CD14-positive monocyte (primary cell): Measurements from ENCODE around the gene PRPF38B. TPM values are rescaled to one million over a fixed set of nuclear protein-coding genes. Genes with fewer than 3 reads are reported as not detected.

Experiments used
- DNase-seq, 3 donors: peaks; one replicate each; pipeline ENCODE4 v3.0.0-alpha.2; 2011 to 2022
- H2AFZ ChIP-seq: 2 replicates; pipeline ENCODE4 v1.6.0; 2012; ENCODE audit warnings: mild to moderate bottlenecking, low read depth, low read length, inconsistent platforms; ENCODE audit not compliant: insufficient read depth, poor library complexity, severe bottlenecking
- H3K27ac ChIP-seq, 2 donors: 1 replicate in 1 of 2; 2 replicates in 1 of 2; pipeline ENCODE4 v1.5.1; 2012 to 2013; ENCODE audit warnings: low read length in 2 of 2, control low read depth in 1 of 2, inconsistent platforms in 1 of 2, low read depth in 1 of 2, mild to moderate bottlenecking in 1 of 2
- H3K27me3 ChIP-seq, 2 donors: one replicate each; pipeline versions ENCODE4 v1.6.0 to v1.6.1; 2011 to 2013; ENCODE audit warnings: low read length in 2 of 2; ENCODE audit not compliant: control insufficient read depth in 2 of 2, insufficient read depth in 2 of 2
- H3K36me3 ChIP-seq, 2 donors: replicated peaks in 1 of 2; 1 replicate in 1 of 2; 2 replicates in 1 of 2; pipeline versions ENCODE4 v1.5.1 to v1.6.1; 2012 to 2013; ENCODE audit warnings: low read length in 2 of 2, control low read depth in 1 of 2, inconsistent platforms in 1 of 2, mild to moderate bottlenecking in 1 of 2; ENCODE audit not compliant: insufficient read depth in 2 of 2, control insufficient read depth in 1 of 2
- H3K4me1 ChIP-seq, 2 donors: 1 replicate in 1 of 2; 2 replicates in 1 of 2; pipeline versions ENCODE4 v1.5.1 to v1.6.1; 2012 to 2013; ENCODE audit warnings: low read length in 2 of 2, control low read depth in 1 of 2, inconsistent platforms in 1 of 2, mild to moderate bottlenecking in 1 of 2, moderate library complexity in 1 of 2; ENCODE audit not compliant: insufficient read depth in 2 of 2, control insufficient read depth in 1 of 2
- H3K4me2 ChIP-seq: replicated peaks from 2 replicates; pipeline ENCODE3; 2012; ENCODE audit warnings: low read length, moderate library complexity, mild to moderate bottlenecking; ENCODE audit not compliant: poor library complexity, severe bottlenecking; ENCODE audit errors: extremely low read depth
- H3K4me3 ChIP-seq, 3 experiments: fragments of 200-600 bp in 1 of 3; sonication (generic) in 1 of 3; replicated peaks in 1 of 3; 1 replicate in 2 of 3; 2 replicates in 1 of 3; pipeline ENCODE4 v1.5.1; 2011 to 2013; ENCODE audit warnings: low read length in 3 of 3, mild to moderate bottlenecking in 3 of 3, control low read depth in 2 of 3, low read depth in 2 of 3, inconsistent platforms in 1 of 3, moderate library complexity in 1 of 3
- H3K79me2 ChIP-seq: 2 replicates; pipeline ENCODE4 v1.6.0; 2012; ENCODE audit warnings: mild to moderate bottlenecking, control low read depth, inconsistent platforms, low read length, moderate library complexity; ENCODE audit not compliant: insufficient read depth
- H3K9ac ChIP-seq: 2 replicates; pipeline ENCODE4 v1.6.0; 2017; ENCODE audit warnings: low read length, mild to moderate bottlenecking; ENCODE audit not compliant: insufficient read depth, poor library complexity, severe bottlenecking
- H3K9me3 ChIP-seq, 2 donors: replicated peaks in 1 of 2; 1 replicate in 1 of 2; 2 replicates in 1 of 2; pipeline versions ENCODE4 v1.5.1 to v1.6.1; 2012 to 2013; ENCODE audit warnings: low read length in 2 of 2, control low read depth in 1 of 2; ENCODE audit not compliant: control insufficient read depth in 1 of 2, insufficient read depth in 1 of 2
- H4K20me1 ChIP-seq: 2 replicates; pipeline ENCODE4 v1.6.0; 2012; ENCODE audit warnings: mild to moderate bottlenecking, low read length, control low read depth, moderate library complexity; ENCODE audit not compliant: insufficient read depth
- H3K27ac Mint-ChIP-seq, 7 donors: one replicate each; pipeline ENCODE4 v1.8.0; 2020; ENCODE audit warnings: mild to moderate bottlenecking in 7 of 7, mixed read lengths in 7 of 7, moderate library complexity in 6 of 7, inconsistent platforms in 2 of 7
- H3K27me3 Mint-ChIP-seq, 3 donors: one replicate each; pipeline ENCODE4 v1.8.0; 2021 to 2022; ENCODE audit warnings: low read depth in 3 of 3, mild to moderate bottlenecking in 3 of 3, mixed read lengths in 3 of 3, moderate library complexity in 3 of 3, inconsistent platforms in 1 of 3
- H3K36me3 Mint-ChIP-seq, 2 donors: one replicate each; pipeline ENCODE4 v1.8.0; 2020; ENCODE audit warnings: mixed read lengths in 2 of 2, inconsistent platforms in 1 of 2, mild to moderate bottlenecking in 1 of 2
- H3K4me1 Mint-ChIP-seq: one replicate; pipeline ENCODE4 v1.8.0; 2020; ENCODE audit warnings: mild to moderate bottlenecking, mixed read lengths
- H3K4me3 Mint-ChIP-seq, 2 donors: one replicate each; pipeline ENCODE4 v1.8.0; 2020; ENCODE audit warnings: mild to moderate bottlenecking in 2 of 2, mixed read lengths in 2 of 2, moderate library complexity in 1 of 2
- H3K9me3 Mint-ChIP-seq, 7 donors: one replicate each; pipeline ENCODE4 v1.8.0; 2020 to 2022; ENCODE audit warnings: mixed read lengths in 7 of 7, mild to moderate bottlenecking in 6 of 7, moderate library complexity in 6 of 7, inconsistent platforms in 2 of 7
- CTCF ChIP-seq: fragments of 200-600 bp; IDR thresholded peaks from one replicate; pipeline ENCODE4 v1.8.0; 2022; ENCODE audit warnings: antibody characterized with exemption, mild to moderate bottlenecking
- WGBS: methylation state at CpG from one replicate; pipeline ENCODE4 v1.1.5; 2013; ENCODE audit warnings: missing lambda C conversion rate; ENCODE audit not compliant: insufficient coverage; 5-methylcytosine and 5-hydroxymethylcytosine counted together
- intact Hi-C, 2 donors: fragments of 100-400 bp; cut with micrococcal nuclease; formaldehyde crosslinking; loops; one replicate each; pipeline versions ENCODE4 v1.15.0 to v1.15.1; 2023
- polyA plus RNA-seq, 3 donors: library from polyadenylated mRNA; depleted of rRNA in 1 of 3; unstranded in 2 of 3; stranded (reverse) in 1 of 3; fragments of 300-500 nt in 2 of 3; fragments of >200 nt in 1 of 3; fragmentation: Illumina TruSeq in 2 of 3; gene quantifications; 1 replicate in 2 of 3; 2 replicates in 1 of 3; pipeline ENCODE4 v1.2.3, GENCODE V29; 2012 to 2021

Gene PRPF38B
- polyA plus RNA-seq, 3 donors = 4.9 to 29.9 (median 8.3) TPM

- H3K4me1 Mint-ChIP-seq = peaks cover 1% of the 10 kb centered on the region
These were observed 20.6 kb downstream of the PRPF38B start, which contains the start of gene FNDC7 for GRCh38 chr1:108712606-108713150. FNDC7 (plus strand) TSS chr1:108712908; CDS start chr1:108712934, 26 bp downstream.

GRCh38 chr1:108715932-108716331, 23.8 kb downstream of the PRPF38B start:
- Histone ChIP-seq H3K9me3 (no peaks in the 10 kb centered on the region), H3K79me2 (no peaks in the 10 kb centered on the region), H3K27me3 (no peaks in the 10 kb centered on the region), H2AFZ (no peak overlapping the region), H3K4me3 (no peak overlapping the region), H3K9ac (no peak overlapping the region), H3K4me1 (no peaks in the 10 kb centered on the region), H3K36me3 (no peaks in the 10 kb centered on the region), H4K20me1 (no peaks in the 10 kb centered on the region), H3K27ac (no peak overlapping the region), H3K4me2 (no peak overlapping the region)
- no peak overlapping the region for H3K4me3 Mint-ChIP-seq
- no peaks in the 10 kb centered on the region for H3K36me3 Mint-ChIP-seq
- no peak for TF ChIP-seq CTCF
- WGBS = 88% methylated on average over 2 of the region's 5 CpGs
- no peaks in the 10 kb centered on the region for H3K4me1 Mint-ChIP-seq
- peaks cover 0 to under 1% (median 0%) of the 10 kb centered on the region in 7 donors for H3K9me3 Mint-ChIP-seq
- intact Hi-C loops = no loop called here
- H3K27ac Mint-ChIP-seq = no peak overlapping the region
- DNase-seq = no peak
- peaks cover 3 to 7% (median 4%) of the 10 kb centered on the region in 3 donors for H3K27me3 Mint-ChIP-seq

More at GRCh38 chr1:108712606-108713150, 20.6 kb downstream of the PRPF38B start, which contains the start of gene FNDC7:
- no peaks in the 10 kb centered on the region for H3K4me1 ChIP-seq
- no peaks in the 10 kb centered on the region for H3K79me2 ChIP-seq
- no peaks in the 10 kb centered on the region for H4K20me1 ChIP-seq
- 100% methylated on average over 2 of the region's 9 CpGs for WGBS
- H3K9me3 Mint-ChIP-seq = peaks cover 0 to 2% (median 0%) of the 10 kb centered on the region in 7 donors
- intact Hi-C loops = no loop called here
- H3K27ac Mint-ChIP-seq = no peak within 1 kb of the TSS
- no peaks in the 10 kb centered on the region for H3K27me3 ChIP-seq
- no peaks in the 10 kb centered on the region for H3K36me3 ChIP-seq
- no peak within 1 kb of the TSS for H3K27ac ChIP-seq
- H3K27me3 Mint-ChIP-seq = peaks cover 4 to 9% (median 7%) of the 10 kb centered on the region in 3 donors
- no peak within 1 kb of the TSS for H3K4me3 ChIP-seq
- no peak within 1 kb of the TSS for H3K4me2 ChIP-seq
- H3K9ac ChIP-seq = no peak within 1 kb of the TSS
- H3K9me3 ChIP-seq = no peaks in the 10 kb centered on the region
- no peaks in the 10 kb centered on the region for H3K36me3 Mint-ChIP-seq
- no peak within 1 kb of the TSS for H2AFZ ChIP-seq
- no peak within 1 kb of the TSS for H3K4me3 Mint-ChIP-seq
- no peak for DNase-seq
- no peak for TF ChIP-seq CTCF
